ENCODE measurements around the gene ITGA2B.

DNA sequence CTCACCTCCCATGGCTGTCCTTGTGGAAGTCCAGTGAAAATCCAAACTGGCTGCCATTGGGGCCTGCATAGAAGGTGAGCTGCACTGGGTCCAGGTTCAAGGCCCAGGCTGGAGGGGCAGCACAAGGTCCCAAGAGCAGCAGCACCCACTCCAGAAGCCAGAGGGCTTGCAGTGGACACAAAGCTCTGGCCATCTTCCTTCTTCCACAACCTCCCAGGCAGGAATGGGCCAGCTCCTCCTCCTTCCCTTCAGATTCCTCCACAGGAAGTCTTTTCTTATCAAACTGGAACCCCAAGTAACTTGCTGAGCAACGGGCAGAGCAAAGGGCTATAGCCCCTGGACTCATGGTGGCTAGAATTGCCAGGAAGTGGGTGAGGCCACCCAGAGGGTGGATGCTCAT is at the start of gene ITGA2B:
- TF ChIP-seq, protein P1, sequence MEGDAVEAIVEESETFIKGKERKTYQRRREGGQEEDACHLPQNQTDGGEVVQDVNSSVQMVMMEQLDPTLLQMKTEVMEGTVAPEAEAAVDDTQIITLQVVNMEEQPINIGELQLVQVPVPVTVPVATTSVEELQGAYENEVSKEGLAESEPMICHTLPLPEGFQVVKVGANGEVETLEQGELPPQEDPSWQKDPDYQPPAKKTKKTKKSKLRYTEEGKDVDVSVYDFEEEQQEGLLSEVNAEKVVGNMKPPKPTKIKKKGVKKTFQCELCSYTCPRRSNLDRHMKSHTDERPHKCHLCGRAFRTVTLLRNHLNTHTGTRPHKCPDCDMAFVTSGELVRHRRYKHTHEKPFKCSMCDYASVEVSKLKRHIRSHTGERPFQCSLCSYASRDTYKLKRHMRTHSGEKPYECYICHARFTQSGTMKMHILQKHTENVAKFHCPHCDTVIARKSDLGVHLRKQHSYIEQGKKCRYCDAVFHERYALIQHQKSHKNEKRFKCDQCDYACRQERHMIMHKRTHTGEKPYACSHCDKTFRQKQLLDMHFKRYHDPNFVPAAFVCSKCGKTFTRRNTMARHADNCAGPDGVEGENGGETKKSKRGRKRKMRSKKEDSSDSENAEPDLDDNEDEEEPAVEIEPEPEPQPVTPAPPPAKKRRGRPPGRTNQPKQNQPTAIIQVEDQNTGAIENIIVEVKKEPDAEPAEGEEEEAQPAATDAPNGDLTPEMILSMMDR (IDR thresholded peaks at IDR 0.05) = no peak
- no peak for TF ChIP-seq POLR2A (IDR thresholded peaks at IDR 0.05)
